Activated CD8-positive, alpha-beta T cell treated with anti-CD3 and anti-CD28 coated beads, Interleukin-2, amount 10 ng/mL, durations not matched to agents 7 days and 5 days (primary cell): ENCODE data around the gene TAF11L8. TPM values are rescaled to one million over a fixed set of nuclear protein-coding genes. Genes with fewer than 3 reads are reported as not detected.
"Not testable (repeated sequence)": the region's sequence is repeated elsewhere in the genome, so short reads cannot be mapped to it uniquely, and the experiment has no call there.

Experiments used
- ATAC-seq: fragments of 150-1000 bp; cut with Tn5 transposase; one replicate; pipeline ENCODE4 v1.10.0; 2021; ENCODE audit warnings: moderate library complexity
- CTCF ChIA-PET: fragments of 350-600 bp; sonication (Branson Sonifier 250); formaldehyde crosslinking; loops from one replicate; lab custom pipeline; 2021; ENCODE audit warnings: antibody characterized with exemption; lab: Charles Lee
- POLR2A ChIA-PET: fragments of 350-600 bp; sonication (Branson Sonifier 250); formaldehyde crosslinking; loops from one replicate; lab custom pipeline; 2021; ENCODE audit warnings: antibody characterized with exemption; lab: Charles Lee
- DNase-seq: peaks from one replicate; pipeline ENCODE4 v3.0.0-alpha.2; 2020
- H3K27ac Mint-ChIP-seq: one replicate; pipeline ENCODE4 v1.8.0; 2021; ENCODE audit warnings: mild to moderate bottlenecking, mixed read lengths
- H3K27me3 Mint-ChIP-seq: one replicate; pipeline ENCODE4 v1.8.0; 2021; ENCODE audit warnings: low read depth, mixed read lengths
- H3K36me3 Mint-ChIP-seq: one replicate; pipeline ENCODE4 v1.8.0; 2021; ENCODE audit warnings: low read depth, mixed read lengths
- H3K4me1 Mint-ChIP-seq: one replicate; pipeline ENCODE4 v1.8.0; 2021; ENCODE audit warnings: low read depth, mixed read lengths
- H3K4me3 Mint-ChIP-seq: one replicate; pipeline ENCODE4 v1.8.0; 2021; ENCODE audit warnings: mild to moderate bottlenecking, mixed read lengths
- H3K9me3 Mint-ChIP-seq: one replicate; pipeline ENCODE4 v1.8.0; 2022; ENCODE audit warnings: mixed read lengths; ENCODE audit not compliant: insufficient read depth
- total RNA-seq, 2 experiments: library from RNA; stranded (reverse); gene quantifications; one replicate each; pipeline ENCODE4 v1.2.3, GENCODE V29; 2021

The TAF11L8 gene
- total RNA-seq, 2 experiments from 2014 or later = not detected

- H3K27ac Mint-ChIP-seq, ATAC-seq, POLR2A ChIA-PET, CTCF ChIA-PET, DNase-seq, H3K4me1 Mint-ChIP-seq, H3K27me3 Mint-ChIP-seq, H3K36me3 Mint-ChIP-seq, H3K9me3 Mint-ChIP-seq, H3K4me3 Mint-ChIP-seq: not testable (repeated sequence)
Observed at GRCh38 chr5:17594255-17594654, 3.5 kb upstream of the TAF11L8 start, which contains the start of gene TAF11L9. Gene TAF11L9, minus strand, starts transcription at chr5:17594394.

GRCh38 chr5:17585658-17586057 is 5.1 kb downstream of the TAF11L8 start, which contains the start of gene TAF11L7:
Gene TAF11L7, minus strand, starts transcription at chr5:17585758.
- POLR2A ChIA-PET, CTCF ChIA-PET, H3K4me3 Mint-ChIP-seq, DNase-seq, ATAC-seq, H3K9me3 Mint-ChIP-seq, H3K27me3 Mint-ChIP-seq, H3K4me1 Mint-ChIP-seq, H3K36me3 Mint-ChIP-seq, H3K27ac Mint-ChIP-seq: not testable (repeated sequence)

Other genes with a start within 250 kb of the TAF11L8 start
- gene TAF11L2, start 92.7 kb downstream of the TAF11L8 start, total RNA-seq = not detected
- gene TAF11L3, start 72.6 kb downstream of the TAF11L8 start, total RNA-seq = not detected
- not detected for gene TAF11L4, start 69.2 kb downstream of the TAF11L8 start, total RNA-seq
- gene TAF11L5, start 65.7 kb downstream of the TAF11L8 start, total RNA-seq = not detected
- not detected for gene TAF11L6, start 62.3 kb downstream of the TAF11L8 start, total RNA-seq
- gene TAF11L7, start 5.2 kb downstream of the TAF11L8 start, total RNA-seq = not detected
- not detected for gene TAF11L9, start 3.4 kb upstream of the TAF11L8 start, total RNA-seq
- not detected for gene TAF11L10, start 6.9 kb upstream of the TAF11L8 start, total RNA-seq
- gene TAF11L11, start 13.2 kb upstream of the TAF11L8 start, total RNA-seq = not detected
- not detected for gene TAF11L12, start 19.4 kb upstream of the TAF11L8 start, total RNA-seq
- not detected for gene TAF11L13, start 41.1 kb upstream of the TAF11L8 start, total RNA-seq
- not detected for gene TAF11L14, start 43.5 kb upstream of the TAF11L8 start, total RNA-seq